Skeletal muscle satellite cell (primary cell): Measurements from ENCODE around the gene GIN1.
"Not testable (repeated sequence)": the region's sequence is repeated elsewhere in the genome, so short reads cannot be mapped to it uniquely, and the experiment has no call there.

Source experiments
- H3K27me3 ChIP-seq: 2 replicates; pipeline ENCODE4 v1.7.0; 2013; ENCODE audit warnings: low read length; ENCODE audit not compliant: control insufficient read depth, insufficient read depth
- H3K36me3 ChIP-seq: 2 replicates; pipeline ENCODE4 v1.7.0; 2013; ENCODE audit warnings: mild to moderate bottlenecking, control low read depth, low read length; ENCODE audit not compliant: insufficient read depth
- H3K4me1 ChIP-seq: 2 replicates; pipeline ENCODE4 v1.7.0; 2013; ENCODE audit warnings: low read length; ENCODE audit not compliant: control insufficient read depth, insufficient read depth
- H3K4me2 ChIP-seq: 2 replicates; pipeline ENCODE4 v1.7.0; 2013; ENCODE audit warnings: mild to moderate bottlenecking, low read length
- H3K4me3 ChIP-seq: 2 replicates; pipeline ENCODE4 v1.7.0; 2013; ENCODE audit warnings: low read length
- H3K9ac ChIP-seq: 2 replicates; pipeline ENCODE4 v1.7.0; 2013; ENCODE audit warnings: mild to moderate bottlenecking, low read depth, low read length, moderate library complexity
- H3K9me3 ChIP-seq: replicated peaks from 2 replicates; pipeline ENCODE4 v1.7.0; 2013; ENCODE audit warnings: mild to moderate bottlenecking, control low read depth, low read length

GIN1 gene

GRCh38 chr5:103075442-103075841 lies 44.5 kb downstream of the GIN1 start:
- Histone ChIP-seq H3K4me3 (no peak overlapping the region), H3K4me2 (no peak overlapping the region), H3K36me3 (no peaks in the 10 kb centered on the region), H3K4me1 (no peaks in the 10 kb centered on the region), H3K27me3 (no peaks in the 10 kb centered on the region), H3K9me3 (peaks cover 7% of the 10 kb centered on the region), H3K9ac (no peak overlapping the region)

- H3K9me3 ChIP-seq, H3K4me3 ChIP-seq, H3K4me2 ChIP-seq, H3K36me3 ChIP-seq, H3K27me3 ChIP-seq, H3K9ac ChIP-seq, H3K4me1 ChIP-seq: not testable (repeated sequence)
Observed at GRCh38 chr5:103073500-103073899, 46.4 kb downstream of the GIN1 start.

- Histone ChIP-seq H3K36me3 (no peaks in the 10 kb centered on the region), H3K27me3 (no peaks in the 10 kb centered on the region), H3K9me3 (no peaks in the 10 kb centered on the region), H3K4me3 (no peak overlapping the region), H3K9ac (no peak overlapping the region), H3K4me2 (no peak overlapping the region), H3K4me1 (no peaks in the 10 kb centered on the region)
Observed at GRCh38 chr5:103066326-103066725, 53.6 kb downstream of the GIN1 start.

- Histone ChIP-seq H3K36me3 (no peaks in the 10 kb centered on the region), H3K4me1 (no peaks in the 10 kb centered on the region), H3K9me3 (no peaks in the 10 kb centered on the region), H3K4me3 (no peak overlapping the region), H3K9ac (no peak overlapping the region), H3K27me3 (no peaks in the 10 kb centered on the region), H3K4me2 (no peak overlapping the region)
Observed at GRCh38 chr5:103060424-103060954, 59.4 kb downstream of the GIN1 start.

- H3K9ac ChIP-seq: no peak overlapping the region
- H3K4me1 ChIP-seq: no peaks in the 10 kb centered on the region
- no peak overlapping the region for H3K4me3 ChIP-seq
- H3K4me2 ChIP-seq: no peak overlapping the region
- no peaks in the 10 kb centered on the region for H3K36me3 ChIP-seq
- no peaks in the 10 kb centered on the region for H3K9me3 ChIP-seq
- H3K27me3 ChIP-seq: no peaks in the 10 kb centered on the region
Observed at GRCh38 chr5:103059525-103059924, 60.4 kb downstream of the GIN1 start.

- no peak overlapping the region for H3K9ac ChIP-seq
- H3K27me3 ChIP-seq: no peaks in the 10 kb centered on the region
- no peaks in the 10 kb centered on the region for H3K4me1 ChIP-seq
- H3K36me3 ChIP-seq: no peaks in the 10 kb centered on the region
- H3K9me3 ChIP-seq: no peaks in the 10 kb centered on the region
- no peak overlapping the region for H3K4me3 ChIP-seq
- no peak overlapping the region for H3K4me2 ChIP-seq
Observed at GRCh38 chr5:103057208-103058130, 62.5 kb downstream of the GIN1 start.

- not testable (repeated sequence) for H3K9ac ChIP-seq, H3K4me3 ChIP-seq, H3K9me3 ChIP-seq, H3K36me3 ChIP-seq, H3K4me1 ChIP-seq, H3K27me3 ChIP-seq, H3K4me2 ChIP-seq
Observed at GRCh38 chr5:103046706-103047105, 73.2 kb downstream of the GIN1 start.

GRCh38 chr5:103041071-103041676 lies 78.8 kb downstream of the GIN1 start:
- H3K4me1 ChIP-seq: no peaks in the 10 kb centered on the region
- H3K9ac ChIP-seq: no peak overlapping the region
- H3K4me2 ChIP-seq: no peak overlapping the region
- no peak overlapping the region for H3K4me3 ChIP-seq
- no peaks in the 10 kb centered on the region for H3K36me3 ChIP-seq
- H3K9me3 ChIP-seq: no peaks in the 10 kb centered on the region
- H3K27me3 ChIP-seq: no peaks in the 10 kb centered on the region

- Histone ChIP-seq H3K9ac (no peak overlapping the region), H3K9me3 (no peaks in the 10 kb centered on the region)
Observed at GRCh38 chr5:103037673-103038455, 82.1 kb downstream of the GIN1 start.

GRCh38 chr5:103036601-103037000 lies 83.3 kb downstream of the GIN1 start:
- peaks cover 7% of the 10 kb centered on the region for H3K36me3 ChIP-seq
- H3K9ac ChIP-seq: no peak overlapping the region
- H3K4me1 ChIP-seq: no peaks in the 10 kb centered on the region
- no peak overlapping the region for H3K4me3 ChIP-seq
- H3K4me2 ChIP-seq: no peak overlapping the region
- H3K9me3 ChIP-seq: no peaks in the 10 kb centered on the region
- no peaks in the 10 kb centered on the region for H3K27me3 ChIP-seq

More at GRCh38 chr5:103037673-103038455, 82.1 kb downstream of the GIN1 start:
- no peak overlapping the region for H3K4me3 ChIP-seq
- H3K36me3 ChIP-seq: no peaks in the 10 kb centered on the region
- H3K4me1 ChIP-seq: no peaks in the 10 kb centered on the region
- no peak overlapping the region for H3K4me2 ChIP-seq
- no peaks in the 10 kb centered on the region for H3K27me3 ChIP-seq
